Esophagus squamous epithelium (tissue), 4 donors: ENCODE data around the gene NDEL1.

ENCODE experiments used
- CTCF ChIP-seq, 6 experiments: fragments of 450-650 bp in 4 of 6; fragments of 200-600 bp in 2 of 6; sonication (generic) in 2 of 6; IDR thresholded peaks; one replicate each; pipeline ENCODE4 v1.5.1; 2016 to 2019; ENCODE audit warnings: antibody characterized with exemption in 6 of 6, mild to moderate bottlenecking in 4 of 6, moderate library complexity in 4 of 6
- POLR2A ChIP-seq, 4 donors: fragments of 450-650 bp; IDR thresholded peaks; one replicate each; pipeline ENCODE4 v1.6.1; 2017; ENCODE audit warnings: antibody characterized with exemption in 4 of 4, mild to moderate bottlenecking in 4 of 4, moderate library complexity in 3 of 4

DNA sequence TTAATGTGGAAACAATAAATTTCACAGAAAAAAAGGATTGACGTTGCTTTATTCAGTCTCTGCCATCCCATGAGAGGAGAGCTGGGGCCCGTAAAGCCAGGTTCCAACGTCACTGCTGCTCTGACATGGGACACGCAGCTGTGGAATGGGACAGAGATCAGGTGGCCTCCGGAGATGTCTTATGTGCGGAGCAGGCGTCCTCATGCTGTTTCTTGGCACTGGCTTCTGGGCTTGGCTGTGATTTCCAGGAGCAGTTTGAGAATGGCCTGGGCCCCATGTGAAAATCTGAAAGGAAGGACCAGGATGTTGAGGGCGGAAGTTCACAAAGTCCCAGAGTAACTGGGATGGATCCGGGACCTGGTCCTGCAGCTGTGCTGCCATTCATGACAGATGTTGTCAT is 32.4 kb downstream of the NDEL1 start:
- no peak for TF ChIP-seq CTCF (IDR thresholded peaks at IDR 0.05)
- TF ChIP-seq POLR2A (IDR thresholded peaks at IDR 0.05) = no peak
